Endodermal cell (in vitro differentiated cells): ENCODE measurements around the gene PLPPR1. TPM values are rescaled to one million over a fixed set of nuclear protein-coding genes. Genes with fewer than 3 reads are reported as not detected.

ENCODE experiments used
- DNase-seq: peaks from one replicate; pipeline ENCODE4 v3.0.0-alpha.2; 2017
- H3K27ac ChIP-seq: 2 replicates; pipeline ENCODE4 v1.5.1; 2013; ENCODE audit warnings: mild to moderate bottlenecking, low read depth, low read length, moderate library complexity
- H3K27me3 ChIP-seq: 2 replicates; pipeline ENCODE4 v1.6.1; 2013; ENCODE audit warnings: mild to moderate bottlenecking, low read length, moderate library complexity; ENCODE audit not compliant: insufficient read depth, control insufficient read depth, poor library complexity, severe bottlenecking
- H3K36me3 ChIP-seq: 2 replicates; pipeline ENCODE4 v1.7.0; 2013; ENCODE audit warnings: mild to moderate bottlenecking, low read length, moderate library complexity; ENCODE audit not compliant: control insufficient read depth, insufficient read depth
- H3K4me1 ChIP-seq: one replicate; pipeline ENCODE4 v1.7.0; 2013; ENCODE audit warnings: low read length; ENCODE audit not compliant: control insufficient read depth, insufficient read depth
- H3K4me3 ChIP-seq: 2 replicates; pipeline ENCODE4 v1.5.1; 2013; ENCODE audit warnings: mild to moderate bottlenecking, low read length, moderate library complexity
- H3K9ac ChIP-seq: 2 replicates; pipeline ENCODE4 v1.6.1; 2013; ENCODE audit warnings: mild to moderate bottlenecking, low read length, moderate library complexity; ENCODE audit not compliant: poor library complexity, severe bottlenecking; ENCODE audit errors: extremely low read depth
- H3K9me3 ChIP-seq: 2 replicates; pipeline ENCODE4 v1.6.1; 2013; ENCODE audit warnings: mild to moderate bottlenecking, low read length, moderate library complexity; ENCODE audit not compliant: control insufficient read depth
- H3K27ac Mint-ChIP-seq: 2 replicates; pipeline ENCODE4 v1.8.0; 2020; ENCODE audit warnings: mixed read lengths
- H3K27me3 Mint-ChIP-seq: 2 replicates; pipeline ENCODE4 v1.8.0; 2021; ENCODE audit warnings: mild to moderate bottlenecking, mixed read lengths; ENCODE audit not compliant: insufficient read depth
- H3K36me3 Mint-ChIP-seq: 2 replicates; pipeline ENCODE4 v1.8.0; 2020; ENCODE audit warnings: low read depth, mixed read lengths
- H3K4me1 Mint-ChIP-seq: 2 replicates; pipeline ENCODE4 v1.8.0; 2020; ENCODE audit warnings: mixed read lengths
- H3K4me3 Mint-ChIP-seq: 2 replicates; pipeline ENCODE4 v1.8.0; 2020; ENCODE audit warnings: mild to moderate bottlenecking, moderate library complexity, mixed read lengths
- H3K9me3 Mint-ChIP-seq: 2 replicates; pipeline ENCODE4 v1.8.0; 2020; ENCODE audit warnings: mild to moderate bottlenecking, mixed read lengths
- WGBS, 2 experiments: methylation state at CpG; one replicate each; pipeline versions ENCODE4 v1.1.5 to v1.1.7; 2013; ENCODE audit warnings: missing lambda C conversion rate in 2 of 2, mixed read lengths in 1 of 2; ENCODE audit not compliant: insufficient coverage in 1 of 2, insufficient read length in 1 of 2; 5-methylcytosine and 5-hydroxymethylcytosine counted together
- total RNA-seq, 2 donors: library from RNA; stranded (reverse); fragmentation: NEBNext Ultra II Directional in 1 of 2; extraction: Animal tissue kit (Norgen Biotek cat#: 25700) in 1 of 2; gene quantifications; 2 replicates in 1 of 2; 3 replicates in 1 of 2; pipeline ENCODE4 v1.2.1, GENCODE V29; 2021
- TF ChIP-seq, protein P1 (sequence below): fragments of 200-600 bp; sonication (generic); conservative IDR thresholded peaks from 2 replicates; pipeline ENCODE4 v1.5.0; 2021; ENCODE audit warnings: antibody characterized with exemption, mild to moderate bottlenecking

Gene PLPPR1
- total RNA-seq, 2 donors from 2014 or later, result 1.5 to 4.6 TPM

DNA sequence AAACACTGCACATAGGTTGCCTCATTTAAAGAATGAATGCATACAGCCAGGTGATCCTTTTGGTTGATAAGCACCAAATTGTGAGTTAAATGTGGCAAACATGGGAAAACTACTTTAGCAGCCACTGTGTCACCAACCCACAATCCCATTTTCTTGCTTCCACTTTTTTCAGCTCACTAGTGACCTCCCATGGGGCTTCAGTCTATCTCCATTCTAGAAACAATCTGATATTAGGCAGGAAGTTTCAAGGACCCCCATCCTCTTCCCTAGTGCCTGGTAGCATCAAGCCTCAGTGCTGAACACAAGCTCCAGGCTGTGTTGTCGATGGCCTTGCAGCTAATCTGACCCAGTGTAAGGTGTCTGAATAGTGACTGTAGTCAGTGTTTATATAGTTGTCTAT, 66.2 kb downstream of the PLPPR1 start:
- Mint-ChIP-seq H3K27me3 (peaks cover 4% of the 10 kb centered on the region), H3K9me3 (no peaks in the 10 kb centered on the region), H3K4me3 (no peak overlapping the region), H3K36me3 (no peaks in the 10 kb centered on the region), H3K4me1 (peaks cover 19% of the 10 kb centered on the region), H3K27ac (no peak overlapping the region)
- Histone ChIP-seq H3K27ac (no peak overlapping the region), H3K9me3 (no peaks in the 10 kb centered on the region), H3K4me1 (no peaks in the 10 kb centered on the region), H3K9ac (no peak overlapping the region), H3K4me3 (no peak overlapping the region), H3K27me3 (no peaks in the 10 kb centered on the region), H3K36me3 (no peaks in the 10 kb centered on the region)
- WGBS, 2 experiments, result 100% methylated on average over 1 of the region's 1 CpG; no CpG with 5 or more reads in 1 of the 2 experiments
- TF ChIP-seq, protein P1, sequence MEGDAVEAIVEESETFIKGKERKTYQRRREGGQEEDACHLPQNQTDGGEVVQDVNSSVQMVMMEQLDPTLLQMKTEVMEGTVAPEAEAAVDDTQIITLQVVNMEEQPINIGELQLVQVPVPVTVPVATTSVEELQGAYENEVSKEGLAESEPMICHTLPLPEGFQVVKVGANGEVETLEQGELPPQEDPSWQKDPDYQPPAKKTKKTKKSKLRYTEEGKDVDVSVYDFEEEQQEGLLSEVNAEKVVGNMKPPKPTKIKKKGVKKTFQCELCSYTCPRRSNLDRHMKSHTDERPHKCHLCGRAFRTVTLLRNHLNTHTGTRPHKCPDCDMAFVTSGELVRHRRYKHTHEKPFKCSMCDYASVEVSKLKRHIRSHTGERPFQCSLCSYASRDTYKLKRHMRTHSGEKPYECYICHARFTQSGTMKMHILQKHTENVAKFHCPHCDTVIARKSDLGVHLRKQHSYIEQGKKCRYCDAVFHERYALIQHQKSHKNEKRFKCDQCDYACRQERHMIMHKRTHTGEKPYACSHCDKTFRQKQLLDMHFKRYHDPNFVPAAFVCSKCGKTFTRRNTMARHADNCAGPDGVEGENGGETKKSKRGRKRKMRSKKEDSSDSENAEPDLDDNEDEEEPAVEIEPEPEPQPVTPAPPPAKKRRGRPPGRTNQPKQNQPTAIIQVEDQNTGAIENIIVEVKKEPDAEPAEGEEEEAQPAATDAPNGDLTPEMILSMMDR, result no peak
- no peak for DNase-seq

DNA sequence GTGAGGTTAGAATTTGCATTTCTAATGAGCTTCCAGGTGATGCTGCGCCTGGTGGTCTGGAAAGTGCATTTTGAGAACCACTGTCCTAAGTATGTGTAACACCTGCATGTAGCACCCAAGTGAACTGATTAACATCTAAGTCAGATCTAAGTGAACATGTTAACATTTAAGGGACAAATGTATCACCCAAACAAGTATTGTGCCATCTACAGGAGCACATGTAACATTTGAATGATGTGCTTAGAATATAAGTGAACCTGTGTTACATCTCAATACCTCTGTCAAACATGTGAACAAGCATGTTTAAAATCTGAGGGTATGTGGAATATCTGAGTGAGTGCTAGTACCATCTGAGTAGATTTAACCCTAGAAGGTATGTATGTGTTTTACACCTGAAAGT, 68.7 kb downstream of the PLPPR1 start:
- Mint-ChIP-seq H3K27ac (no peak overlapping the region), H3K4me1 (peaks cover 21% of the 10 kb centered on the region), H3K27me3 (no peaks in the 10 kb centered on the region), H3K9me3 (no peaks in the 10 kb centered on the region), H3K4me3 (no peak overlapping the region), H3K36me3 (no peaks in the 10 kb centered on the region)
- WGBS, 2 experiments, result 48 to 60% methylated on average over 1 of the region's 1 CpG
- Histone ChIP-seq H3K27ac (no peak overlapping the region), H3K9ac (no peak overlapping the region), H3K4me1 (no peaks in the 10 kb centered on the region), H3K27me3 (no peaks in the 10 kb centered on the region), H3K9me3 (no peaks in the 10 kb centered on the region), H3K4me3 (no peak overlapping the region), H3K36me3 (no peaks in the 10 kb centered on the region)
- no peak for DNase-seq
- TF ChIP-seq, protein P1, result no peak

DNA sequence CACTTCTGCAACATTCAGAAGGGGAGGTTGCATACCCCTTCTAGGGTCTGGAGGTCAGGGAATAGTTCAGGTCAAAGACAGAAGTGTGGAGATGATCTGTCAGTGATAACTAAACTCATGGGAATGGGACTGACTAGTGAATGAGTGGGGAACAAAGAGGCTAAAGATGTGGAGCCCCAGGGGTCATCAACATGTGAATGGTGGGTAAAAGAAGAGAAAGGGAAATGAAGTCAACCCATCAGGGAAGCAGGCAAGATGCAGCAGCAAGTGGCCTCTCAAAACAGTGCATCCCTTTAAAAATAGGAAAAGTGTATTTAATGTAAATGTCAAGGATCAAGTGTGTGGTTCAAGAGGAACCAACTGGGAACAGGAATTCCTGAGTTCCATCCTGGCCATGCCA, 69.9 kb downstream of the PLPPR1 start:
- no peaks in the 10 kb centered on the region for H3K27me3 ChIP-seq
- Mint-ChIP-seq H3K27ac (no peak overlapping the region), H3K36me3 (no peaks in the 10 kb centered on the region), H3K4me1 (peaks cover 21% of the 10 kb centered on the region), H3K27me3 (no peaks in the 10 kb centered on the region), H3K9me3 (no peaks in the 10 kb centered on the region), H3K4me3 (no peak overlapping the region)
- no peaks in the 10 kb centered on the region for H3K9me3 ChIP-seq
- H3K27ac ChIP-seq, result no peak overlapping the region
- no peaks in the 10 kb centered on the region for H3K4me1 ChIP-seq
- H3K9ac ChIP-seq, result no peak overlapping the region
- TF ChIP-seq, protein P1, result no peak
- no peak overlapping the region for H3K4me3 ChIP-seq
- peak; percentile 73 for DNase-seq
- H3K36me3 ChIP-seq, result no peaks in the 10 kb centered on the region
